GOT3 (cell line): ENCODE results near the gene COLQ.

ENCODE experiments used
- DNase-seq: peaks from one replicate; lab custom pipeline; 2025; ENCODE audit warnings: mixed read lengths; lab: John Stamatoyannopoulos, UW

Gene COLQ

GRCh38 chr3:15520185-15520584 is 1.3 kb downstream of the COLQ start:
- no peak for DNase-seq

- DNase-seq, result no peak
These were observed 2.4 kb downstream of the COLQ start for GRCh38 chr3:15519096-15519495.

GRCh38 chr3:15514663-15515340 is 6.7 kb downstream of the COLQ start:
- no peak for DNase-seq

GRCh38 chr3:15513810-15514662 is 7.5 kb downstream of the COLQ start:
- DNase-seq, result no peak

- no peak for DNase-seq
These were observed 8.4 kb downstream of the COLQ start for GRCh38 chr3:15513116-15513515.

GRCh38 chr3:15512166-15512565 is 9.3 kb downstream of the COLQ start:
- DNase-seq, result no peak

- no peak for DNase-seq
These were observed 10.3 kb downstream of the COLQ start for GRCh38 chr3:15511156-15511555.

- no peak for DNase-seq
These were observed 11.0 kb downstream of the COLQ start for GRCh38 chr3:15510493-15510892.

- DNase-seq, result no peak
These were observed 14.9 kb downstream of the COLQ start for GRCh38 chr3:15506571-15506970.

GRCh38 chr3:15505479-15506165 is 15.9 kb downstream of the COLQ start:
- DNase-seq, result no peak

GRCh38 chr3:15502616-15503015 is 18.9 kb downstream of the COLQ start:
- DNase-seq, result no peak

GRCh38 chr3:15501126-15501525 is 20.4 kb downstream of the COLQ start:
- DNase-seq, result no peak

GRCh38 chr3:15500107-15500724 is 21.3 kb downstream of the COLQ start:
- no peak for DNase-seq

- DNase-seq, result no peak
These were observed 22.0 kb downstream of the COLQ start for GRCh38 chr3:15499536-15499935.

GRCh38 chr3:15498431-15499214 is 22.9 kb downstream of the COLQ start:
- DNase-seq, result no peak

- no peak for DNase-seq
These were observed 23.5 kb downstream of the COLQ start for GRCh38 chr3:15497964-15498363.

GRCh38 chr3:15496341-15496664 is 25.2 kb downstream of the COLQ start:
- no peak for DNase-seq

GRCh38 chr3:15495461-15496340 is 25.8 kb downstream of the COLQ start:
- DNase-seq, result no peak

GRCh38 chr3:15493436-15493835 is 28.1 kb downstream of the COLQ start:
- no peak for DNase-seq

- DNase-seq, result no peak
These were observed 28.6 kb downstream of the COLQ start for GRCh38 chr3:15492847-15493360.

GRCh38 chr3:15491143-15491542 is 30.4 kb downstream of the COLQ start:
- DNase-seq, result no peak
